ENCODE measurements around the gene SYT1.
"Not testable (repeated sequence)": the region's sequence is repeated elsewhere in the genome, so short reads cannot be mapped to it uniquely, and the experiment has no call there.

Gene SYT1

DNA sequence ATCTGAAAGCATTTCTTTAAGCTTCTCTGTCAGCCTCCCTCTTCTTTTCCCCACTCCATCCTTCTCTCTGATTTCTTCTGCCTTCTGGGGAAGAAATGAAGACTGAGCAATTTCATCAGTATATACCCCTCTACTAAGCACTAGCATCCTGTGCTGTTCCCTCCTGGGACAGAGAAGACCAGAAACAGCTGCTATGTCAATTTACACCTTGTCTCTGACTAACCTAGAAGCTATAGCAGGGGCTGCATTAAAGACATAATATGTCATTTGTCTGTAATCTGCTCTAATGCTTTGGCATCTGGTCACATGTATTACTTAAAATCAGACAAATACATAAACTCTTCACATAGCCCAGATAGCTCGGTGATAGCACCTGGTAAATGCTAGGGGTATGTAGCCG is 529.3 kb downstream of the SYT1 start:
- no peak for DNase-seq (ENCODE audit: low read depth, low spot score)

DNA sequence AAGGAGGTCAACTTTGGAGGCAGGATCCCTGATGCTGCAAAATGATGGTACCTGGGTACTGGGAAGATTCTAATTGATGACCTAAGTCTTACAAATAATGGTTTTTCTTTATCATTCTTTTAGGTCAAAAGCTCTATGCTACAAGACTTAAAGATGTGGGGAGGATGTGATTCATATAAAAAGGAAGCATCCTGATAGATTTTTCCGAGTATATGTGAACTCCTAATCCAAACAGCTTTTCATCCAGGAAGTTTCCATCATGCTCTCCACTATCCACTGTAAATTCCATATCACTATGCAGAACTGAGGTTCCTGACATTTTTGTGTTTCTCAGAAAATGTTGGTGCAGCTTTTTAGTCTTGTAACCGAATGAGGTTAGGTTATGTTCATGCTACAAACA is 533.0 kb downstream of the SYT1 start:
- no peak for DNase-seq (ENCODE audit: low read depth, low spot score)

DNA sequence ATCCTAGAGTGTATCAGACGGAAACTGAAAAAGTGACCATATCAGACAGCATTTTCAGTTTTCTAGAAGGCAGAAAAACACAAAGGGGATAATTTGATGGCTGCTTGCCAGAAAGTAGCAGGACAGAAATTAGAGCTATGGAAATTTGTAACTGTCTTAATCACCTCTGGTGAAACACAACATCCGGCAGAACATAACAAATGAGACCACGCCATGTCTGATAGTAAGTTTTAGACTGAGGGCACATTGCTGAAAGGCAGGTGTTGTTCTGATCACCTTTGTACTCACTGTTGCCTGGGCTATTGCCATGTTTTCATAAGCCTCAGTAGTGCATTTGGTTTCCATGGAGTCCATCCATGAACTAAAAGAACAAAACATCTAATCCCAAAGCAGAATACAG is 535.9 kb downstream of the SYT1 start:
- DNase-seq (ENCODE audit: low read depth, low spot score) = no peak

GRCh38 chr12:79402606-79403005 is 538.0 kb downstream of the SYT1 start:
- peak; percentile 62 for DNase-seq (ENCODE audit: low read depth, low spot score)

DNA sequence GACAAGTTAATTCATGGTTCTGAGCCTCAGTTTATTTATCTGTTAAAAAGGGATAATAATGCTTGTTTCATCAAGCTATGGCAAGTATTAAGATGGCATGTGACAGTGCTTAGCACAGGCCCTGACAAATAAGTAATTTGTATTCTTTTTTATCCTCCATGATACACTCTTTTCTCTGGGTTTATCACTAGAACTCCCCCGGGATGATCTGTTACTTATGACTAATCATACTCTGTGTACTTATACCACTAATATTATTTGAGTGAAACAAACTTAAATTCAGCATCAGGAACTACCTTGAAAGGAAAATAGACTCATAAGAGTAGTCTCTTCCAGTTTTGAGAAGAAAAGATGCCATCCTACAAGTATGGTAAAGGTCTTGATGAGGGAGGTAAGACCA is 542.4 kb downstream of the SYT1 start:
- no peak for DNase-seq (ENCODE audit: low read depth, low spot score)

DNA sequence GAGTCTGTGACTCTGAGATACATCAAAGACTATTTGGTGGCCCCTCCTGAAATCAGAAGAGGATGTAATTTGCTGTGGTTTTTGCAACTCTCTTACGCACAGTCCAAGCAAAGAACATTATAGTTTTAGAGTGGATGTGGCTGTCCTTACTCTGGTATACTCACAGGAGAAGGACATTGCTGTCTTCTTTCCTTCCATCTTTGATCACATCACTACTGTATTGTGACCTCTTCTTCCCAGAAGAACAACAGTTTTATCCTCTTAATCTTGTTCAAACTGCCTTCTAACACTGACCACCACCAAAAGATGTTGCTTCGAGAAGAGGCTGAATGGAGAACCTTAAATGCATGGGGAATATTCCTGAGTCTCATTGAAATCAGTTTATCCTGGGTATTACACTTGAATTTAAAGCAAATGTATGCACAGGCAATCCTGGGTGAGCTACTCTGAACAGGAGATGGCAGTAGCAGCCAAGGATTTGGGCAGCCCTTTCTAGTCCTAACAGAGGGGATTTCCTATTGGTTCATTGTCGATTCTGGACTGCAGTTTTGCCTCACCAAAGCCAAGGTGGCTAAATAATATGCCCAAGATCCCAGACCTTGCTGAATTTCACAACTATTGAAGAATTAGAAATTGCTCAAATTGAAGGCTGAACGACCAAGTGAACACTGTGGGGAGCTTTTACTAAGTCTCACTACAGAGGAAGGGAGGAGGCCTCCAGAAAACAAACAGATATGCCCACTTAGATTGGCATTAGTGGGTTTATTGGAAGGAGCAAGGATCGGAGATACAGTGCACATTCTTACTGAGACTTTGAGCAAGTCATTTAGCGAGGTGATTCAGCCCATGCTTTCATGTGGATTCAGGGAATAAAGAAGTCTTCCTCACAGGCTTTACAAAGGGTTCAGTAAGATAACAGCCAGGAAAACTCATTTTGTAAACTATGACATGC is 543.4 kb downstream of the SYT1 start:
- DNase-seq (ENCODE audit: low read depth, low spot score) = peak; percentile 92

- no peak for DNase-seq (ENCODE audit: low read depth, low spot score)
These were observed 544.1 kb downstream of the SYT1 start for GRCh38 chr12:79408689-79409088.

DNA sequence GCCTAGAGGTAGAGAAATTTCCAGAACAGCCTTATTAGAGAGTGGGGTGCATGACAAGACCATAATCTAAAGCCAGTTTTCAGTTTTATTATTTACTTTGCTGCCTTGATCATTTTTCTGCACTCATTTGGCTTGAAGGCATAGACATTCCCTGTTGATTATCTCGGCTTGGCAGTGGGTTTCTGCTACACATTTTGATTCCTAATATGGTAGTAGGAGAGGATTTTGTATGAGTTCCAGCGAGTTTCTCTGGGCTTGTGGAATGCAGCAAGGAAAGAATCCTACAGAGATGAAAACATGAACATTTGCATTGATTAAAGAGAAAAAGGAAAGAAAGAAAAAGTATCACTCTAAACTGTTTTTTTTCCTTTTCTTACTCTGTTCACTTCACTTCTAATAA is 545.0 kb downstream of the SYT1 start:
- peak; percentile 92 for DNase-seq (ENCODE audit: low read depth, low spot score)

DNA sequence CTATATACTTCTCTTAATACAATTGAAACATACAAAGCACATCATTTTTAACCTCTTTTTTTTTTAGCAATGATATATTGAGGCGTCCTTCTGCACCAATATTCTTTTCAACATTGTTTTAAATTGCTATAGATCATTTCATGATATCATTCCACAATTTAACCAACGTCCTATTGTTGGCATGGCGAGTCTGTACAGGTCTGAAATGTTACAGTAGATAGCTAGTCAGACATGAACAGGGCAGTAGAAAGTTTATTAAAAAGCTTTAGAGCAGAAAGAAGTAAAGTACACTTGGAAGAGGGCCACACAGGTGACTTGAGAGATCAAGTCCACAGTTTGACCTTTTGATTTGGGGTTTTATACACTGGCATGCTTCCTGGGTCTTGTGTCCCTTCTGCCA is 547.2 kb downstream of the SYT1 start:
- no peak for DNase-seq (ENCODE audit: low read depth, low spot score)

DNA sequence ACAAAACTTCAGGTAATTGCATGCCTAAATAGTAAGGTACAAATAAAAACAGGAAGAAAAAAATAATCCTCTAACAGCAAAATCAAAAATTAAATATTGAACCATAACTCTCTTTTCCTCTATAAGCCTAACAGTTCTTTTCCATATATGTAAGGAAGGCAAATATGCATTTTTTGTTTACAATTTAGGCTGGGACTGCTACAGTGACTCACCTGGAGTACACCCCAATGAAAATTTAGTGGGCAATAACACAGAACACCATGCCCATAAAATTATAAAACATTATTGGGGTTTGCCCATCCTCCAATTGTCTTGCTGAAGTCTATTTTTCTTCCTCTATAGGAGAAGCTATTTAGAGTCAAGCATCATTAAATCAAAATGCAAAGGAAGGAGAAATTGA is 549.2 kb downstream of the SYT1 start:
- DNase-seq (ENCODE audit: low read depth, low spot score) = no peak

- no peak for DNase-seq (ENCODE audit: low read depth, low spot score)
These were observed 549.7 kb downstream of the SYT1 start for GRCh38 chr12:79414252-79414651.

- no peak for DNase-seq (ENCODE audit: low read depth, low spot score)
These were observed 550.7 kb downstream of the SYT1 start for GRCh38 chr12:79415321-79415720.

- peak; percentile 63 for DNase-seq (ENCODE audit: low read depth, low spot score)
These were observed 551.3 kb downstream of the SYT1 start for GRCh38 chr12:79415746-79416435.

DNA sequence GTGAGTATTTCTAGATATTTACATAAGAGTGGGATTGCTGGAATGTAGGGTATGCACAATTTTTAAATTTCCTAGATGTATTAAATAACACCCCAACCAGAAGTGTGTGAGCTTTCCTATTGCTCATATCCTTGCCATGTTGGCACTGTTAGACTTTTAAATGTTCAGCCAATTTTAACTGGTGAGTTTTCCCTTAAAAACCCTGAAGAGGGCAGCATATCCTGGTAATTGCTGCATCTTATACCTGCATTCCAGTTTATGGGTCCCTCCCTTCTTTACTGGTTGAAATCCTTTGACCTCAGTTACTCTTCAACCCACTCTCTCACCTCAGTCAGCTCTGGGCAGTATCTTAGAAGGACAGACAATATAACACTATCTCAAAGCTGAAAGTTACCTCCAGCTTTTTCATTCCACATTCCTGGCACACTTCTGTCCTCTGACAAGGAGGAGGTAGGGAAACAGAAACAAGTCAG is 555.6 kb downstream of the SYT1 start:
- DNase-seq (ENCODE audit: low read depth, low spot score) = peak; percentile 94

DNA sequence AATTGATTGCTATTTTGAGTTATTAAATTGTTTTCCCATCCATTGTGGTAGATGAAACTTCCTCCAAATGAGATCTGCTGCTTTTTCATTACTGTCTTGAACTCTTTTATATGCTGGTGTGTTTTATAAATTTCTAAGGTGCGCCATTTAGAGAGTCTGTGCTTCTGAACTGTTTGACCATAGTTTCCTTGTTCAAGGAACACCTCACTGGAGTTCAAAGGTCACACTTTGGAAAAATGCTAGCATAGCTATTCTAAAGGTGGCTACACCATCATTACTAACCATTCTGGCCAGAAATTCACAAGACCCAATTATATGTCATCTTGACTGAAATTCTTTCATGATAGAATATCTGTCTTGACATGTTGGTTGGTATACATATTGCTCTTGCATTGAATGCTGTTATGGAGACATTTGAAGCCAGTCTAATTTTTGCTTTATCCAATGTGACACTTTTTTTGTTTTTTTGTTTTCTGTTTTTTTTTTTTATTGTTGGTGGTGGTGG is 556.7 kb downstream of the SYT1 start:
- DNase-seq (ENCODE audit: low read depth, low spot score) = no peak

GRCh38 chr12:79422060-79422812 is 557.7 kb downstream of the SYT1 start:
- peak; percentile 53 for DNase-seq (ENCODE audit: low read depth, low spot score)

- DNase-seq (ENCODE audit: low read depth, low spot score) = no peak
These were observed 559.0 kb downstream of the SYT1 start for GRCh38 chr12:79423560-79423959.

GRCh38 chr12:79424109-79424721 is 559.6 kb downstream of the SYT1 start:
- DNase-seq (ENCODE audit: low read depth, low spot score) = peak; percentile 93

- peak; percentile 53 for DNase-seq (ENCODE audit: low read depth, low spot score)
These were observed 561.5 kb downstream of the SYT1 start for GRCh38 chr12:79426121-79426520.

- DNase-seq (ENCODE audit: low read depth, low spot score) = not testable (repeated sequence)
These were observed 562.2 kb downstream of the SYT1 start for GRCh38 chr12:79426744-79427143.

GRCh38 chr12:79433465-79434072 is 569.0 kb downstream of the SYT1 start:
- no peak for DNase-seq (ENCODE audit: low read depth, low spot score)

All from astrocyte of the hippocampus (primary cell).